ENCODE results near the gene XKR7. TPM values are rescaled to one million over a fixed set of nuclear protein-coding genes. Genes with fewer than 3 reads are reported as not detected.

XKR7 gene
- total RNA-seq, 3 donors from 2014 or later (not counting 1 experiment from before 2014, with no cell fraction given), result not detected

DNA sequence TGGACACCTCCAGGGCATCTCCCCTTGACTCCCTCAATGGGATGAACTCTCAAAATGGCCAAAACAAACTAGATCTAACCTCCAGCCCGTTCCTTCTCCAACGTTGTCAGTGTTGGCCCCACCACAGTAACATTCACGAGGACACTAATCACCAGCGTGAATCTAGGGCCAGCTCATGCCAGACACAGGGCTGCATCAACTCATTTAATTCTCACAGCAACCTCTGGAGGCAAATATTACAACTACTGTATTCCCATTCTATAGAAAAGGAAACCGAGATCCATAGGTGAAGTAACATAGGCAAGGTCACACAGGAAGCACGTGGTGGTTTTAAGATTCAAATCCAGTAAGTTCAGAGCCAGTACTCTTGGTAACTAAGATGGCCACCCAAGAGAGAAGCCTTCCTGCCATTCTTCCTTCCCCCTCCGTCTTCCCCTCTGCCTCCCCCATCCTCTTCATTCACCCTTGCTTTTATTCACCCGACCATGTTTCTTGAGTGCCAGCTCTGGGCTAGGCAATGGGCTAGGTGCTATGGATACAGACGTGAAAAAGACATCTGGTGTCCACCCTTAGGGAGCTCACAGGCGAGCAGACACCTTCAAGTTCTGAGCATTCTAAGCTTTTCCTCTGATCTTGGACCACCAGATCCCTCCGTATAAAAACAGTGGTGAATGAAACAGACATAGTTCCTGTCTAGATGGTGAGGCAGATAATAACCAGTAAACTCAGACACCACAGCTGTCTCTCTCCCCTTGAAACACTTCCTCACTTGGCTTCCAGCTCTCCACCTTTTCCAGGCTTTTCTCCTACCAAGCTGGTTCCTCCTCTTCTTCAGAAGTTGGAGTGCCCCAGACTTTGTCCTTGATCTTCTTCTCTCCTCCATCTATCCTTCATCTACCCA, 51.9 kb downstream of the XKR7 start:
- Mint-ChIP-seq H3K27ac (peak overlapping the region in 1 of 2 donors; percentile 11), H3K36me3 (no peaks in the 10 kb centered on the region), H3K27me3 (ENCODE audit: low read depth in 2 of 2) (peaks cover 55 to 63% of the 10 kb centered on the region in 2 donors), H3K4me1 (peaks cover 15 to 25% of the 10 kb centered on the region in 2 donors), H3K9me3 (no peaks in the 10 kb centered on the region), H3K4me3 (peak overlapping the region; percentile 93)
- Histone ChIP-seq H3K27ac (ENCODE audit: low read length) (no peak overlapping the region), H3K4me3 (ENCODE audit: low read length) (no peak overlapping the region), H3K27me3 (ENCODE audit: control insufficient read depth, insufficient read depth, low read length) (peaks cover 32% of the 10 kb centered on the region), H3K36me3 (ENCODE audit: control insufficient read depth, insufficient read depth, low read length) (no peaks in the 10 kb centered on the region), H3K4me1 (ENCODE audit: control insufficient read depth, insufficient read depth, low read length) (peaks cover 21% of the 10 kb centered on the region), H3K9me3 (ENCODE audit: control insufficient read depth, insufficient read depth, low read length) (no peaks in the 10 kb centered on the region)
- TF ChIP-seq, protein P1, sequence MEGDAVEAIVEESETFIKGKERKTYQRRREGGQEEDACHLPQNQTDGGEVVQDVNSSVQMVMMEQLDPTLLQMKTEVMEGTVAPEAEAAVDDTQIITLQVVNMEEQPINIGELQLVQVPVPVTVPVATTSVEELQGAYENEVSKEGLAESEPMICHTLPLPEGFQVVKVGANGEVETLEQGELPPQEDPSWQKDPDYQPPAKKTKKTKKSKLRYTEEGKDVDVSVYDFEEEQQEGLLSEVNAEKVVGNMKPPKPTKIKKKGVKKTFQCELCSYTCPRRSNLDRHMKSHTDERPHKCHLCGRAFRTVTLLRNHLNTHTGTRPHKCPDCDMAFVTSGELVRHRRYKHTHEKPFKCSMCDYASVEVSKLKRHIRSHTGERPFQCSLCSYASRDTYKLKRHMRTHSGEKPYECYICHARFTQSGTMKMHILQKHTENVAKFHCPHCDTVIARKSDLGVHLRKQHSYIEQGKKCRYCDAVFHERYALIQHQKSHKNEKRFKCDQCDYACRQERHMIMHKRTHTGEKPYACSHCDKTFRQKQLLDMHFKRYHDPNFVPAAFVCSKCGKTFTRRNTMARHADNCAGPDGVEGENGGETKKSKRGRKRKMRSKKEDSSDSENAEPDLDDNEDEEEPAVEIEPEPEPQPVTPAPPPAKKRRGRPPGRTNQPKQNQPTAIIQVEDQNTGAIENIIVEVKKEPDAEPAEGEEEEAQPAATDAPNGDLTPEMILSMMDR (IDR thresholded peaks at IDR 0.05), result no peak
- DNase-seq (peak in 1 of 2 donors; percentile 17), ATAC-seq (peak in 1 of 3 donors; percentile 23)
- WGBS (ENCODE audit: insufficient coverage), result 22% methylated on average over 11 of the region's 11 CpGs
- intact Hi-C loops (cut with micrococcal nuclease), result no loop called here

DNA sequence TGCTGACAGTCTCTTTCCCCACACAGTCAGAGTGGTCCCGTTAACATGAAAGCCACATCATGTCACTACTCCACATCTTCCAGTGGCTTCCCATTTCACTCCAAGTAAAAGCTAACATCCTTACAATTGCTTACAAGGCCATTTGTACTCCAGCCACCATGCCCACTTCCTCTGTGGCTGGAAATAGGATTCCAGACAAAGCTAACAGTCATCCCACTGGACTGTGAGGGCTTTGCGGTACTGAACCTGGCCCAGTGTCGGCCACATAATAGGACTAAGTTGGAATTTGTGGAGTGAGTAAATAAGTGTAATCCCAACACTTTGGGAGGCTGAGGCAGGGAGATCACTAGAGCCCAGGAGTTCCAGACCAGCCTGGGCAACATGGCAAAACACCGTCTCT, 53.1 kb downstream of the XKR7 start:
- Histone ChIP-seq H3K9me3 (ENCODE audit: control insufficient read depth, insufficient read depth, low read length) (no peaks in the 10 kb centered on the region), H3K36me3 (ENCODE audit: control insufficient read depth, insufficient read depth, low read length) (no peaks in the 10 kb centered on the region), H3K4me3 (ENCODE audit: low read length) (no peak overlapping the region), H3K4me1 (ENCODE audit: control insufficient read depth, insufficient read depth, low read length) (peaks cover 21% of the 10 kb centered on the region), H3K27me3 (ENCODE audit: control insufficient read depth, insufficient read depth, low read length) (peaks cover 32% of the 10 kb centered on the region), H3K27ac (ENCODE audit: low read length) (no peak overlapping the region)
- peaks cover 51 to 62% of the 10 kb centered on the region in 2 donors for H3K27me3 Mint-ChIP-seq (ENCODE audit: low read depth in 2 of 2)
- WGBS (ENCODE audit: insufficient coverage), result 89% methylated on average over 4 of the region's 4 CpGs
- intact Hi-C loops (cut with micrococcal nuclease), result no loop called here
- no peaks in the 10 kb centered on the region for H3K36me3 Mint-ChIP-seq
- TF ChIP-seq, protein P1 (IDR thresholded peaks at IDR 0.05), result no peak
- no peaks in the 10 kb centered on the region for H3K9me3 Mint-ChIP-seq
- no peak overlapping the region for H3K27ac Mint-ChIP-seq
- peak overlapping the region; percentile 35 for H3K4me3 Mint-ChIP-seq
- H3K4me1 Mint-ChIP-seq, result peaks cover 15 to 25% of the 10 kb centered on the region in 2 donors
- DNase-seq (no peak), ATAC-seq (no peak)

DNA sequence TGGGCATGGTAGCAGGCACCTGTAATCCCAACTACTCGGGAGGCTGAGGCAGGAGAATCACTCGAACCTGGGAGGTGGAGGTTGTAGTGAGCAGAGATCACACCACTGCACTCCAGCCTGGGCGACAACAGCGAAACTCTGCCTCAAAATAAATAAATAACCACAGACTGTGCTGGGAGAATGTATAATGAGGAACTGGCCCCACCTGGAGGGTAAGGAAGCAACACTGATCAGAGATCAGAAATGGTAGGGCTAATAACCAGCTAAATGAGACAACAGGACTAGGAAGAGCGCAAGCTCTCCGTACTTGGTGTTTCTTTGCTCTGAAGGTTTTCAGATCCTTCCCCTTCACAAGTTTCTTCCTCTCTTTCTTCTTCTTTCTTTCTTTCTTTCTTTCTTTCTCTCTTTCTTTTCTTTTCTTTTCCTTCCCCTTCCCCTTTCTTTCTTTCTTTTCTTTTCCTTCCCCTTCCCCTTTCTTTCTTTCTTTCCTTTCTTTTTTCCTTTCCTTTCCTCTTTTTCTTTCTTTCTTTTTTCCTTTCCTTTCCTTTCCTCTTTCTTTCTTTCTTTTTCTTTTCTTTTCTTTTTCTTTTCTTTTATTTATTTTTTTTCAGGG, 56.8 kb downstream of the XKR7 start:
- H3K9me3 ChIP-seq (ENCODE audit: control insufficient read depth, insufficient read depth, low read length), result no peaks in the 10 kb centered on the region
- H3K27ac ChIP-seq (ENCODE audit: low read length), result no peak overlapping the region
- no peak overlapping the region for H3K27ac Mint-ChIP-seq
- peaks cover 7% of the 10 kb centered on the region for H3K4me1 ChIP-seq (ENCODE audit: control insufficient read depth, insufficient read depth, low read length)
- peaks cover 23% of the 10 kb centered on the region for H3K27me3 ChIP-seq (ENCODE audit: control insufficient read depth, insufficient read depth, low read length)
- no peaks in the 10 kb centered on the region for H3K9me3 Mint-ChIP-seq
- DNase-seq (no peak), ATAC-seq (no peak)
- no peak overlapping the region for H3K4me3 Mint-ChIP-seq
- peaks cover 37 to 64% of the 10 kb centered on the region in 2 donors for H3K27me3 Mint-ChIP-seq (ENCODE audit: low read depth in 2 of 2)
- no peaks in the 10 kb centered on the region for H3K36me3 ChIP-seq (ENCODE audit: control insufficient read depth, insufficient read depth, low read length)
- intact Hi-C loops (cut with micrococcal nuclease), result no loop called here
- 85% methylated on average over 2 of the region's 6 CpGs for WGBS (ENCODE audit: insufficient coverage)
- TF ChIP-seq, protein P1 (IDR thresholded peaks at IDR 0.05), result no peak
- no peak overlapping the region for H3K4me3 ChIP-seq (ENCODE audit: low read length)
- no peaks in the 10 kb centered on the region for H3K36me3 Mint-ChIP-seq
- H3K4me1 Mint-ChIP-seq, result peaks cover 8 to 9% of the 10 kb centered on the region in 2 donors
